ENCODE results near the gene WRNIP1. TPM values are rescaled to one million over a fixed set of nuclear protein-coding genes. Genes with fewer than 3 reads are reported as not detected.

WRNIP1 gene
- total RNA-seq, 2 donors from 2014 or later = 34.0 to 45.3 TPM

DNA sequence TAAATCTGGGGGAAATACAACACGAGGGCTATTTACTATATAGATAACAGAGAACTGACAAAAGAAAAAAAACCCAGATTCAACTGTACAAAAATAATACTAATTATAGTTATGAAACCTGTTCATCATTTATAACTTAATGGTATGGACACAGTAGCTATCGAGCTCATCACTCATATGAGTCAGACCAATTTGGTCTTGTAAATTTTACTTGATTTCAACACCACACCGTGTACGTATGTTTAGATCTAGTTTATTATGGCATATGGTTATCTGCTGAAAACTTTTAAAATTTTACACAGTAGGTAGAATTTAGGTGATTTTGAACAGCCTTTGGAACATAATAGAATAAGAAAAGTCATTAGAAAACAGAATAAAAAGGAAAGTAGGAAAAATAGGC, 19.9 kb upstream of the WRNIP1 start:
- peaks cover 3% of the 10 kb centered on the region for H3K36me3 Mint-ChIP-seq (ENCODE audit: low read depth)

DNA sequence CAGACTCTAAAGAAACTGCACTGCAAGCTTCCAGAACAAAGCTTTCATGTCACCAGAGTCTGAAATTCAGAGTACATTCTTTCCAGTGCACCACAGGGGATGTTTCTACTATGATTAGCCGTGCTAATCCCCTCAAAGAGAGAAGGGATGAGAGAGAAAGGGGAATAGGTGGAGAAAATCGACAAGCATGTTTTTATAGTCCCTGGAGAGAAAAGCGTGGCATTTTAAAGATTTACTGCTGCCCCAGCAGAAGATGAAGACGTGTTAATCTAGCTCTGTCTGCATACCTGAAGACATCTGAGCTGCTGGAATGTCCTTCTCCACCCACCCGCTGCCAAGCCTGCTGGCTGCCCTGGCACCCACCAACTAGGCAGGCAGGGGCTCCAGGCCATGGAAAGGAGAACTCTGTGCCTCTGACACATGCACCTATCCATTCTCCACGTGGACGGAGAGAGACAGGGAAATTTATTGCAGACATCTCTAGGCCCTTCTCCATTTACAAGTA, 18.6 kb upstream of the WRNIP1 start:
- DNase-seq (no peak), ATAC-seq (no peak)
- no peaks in the 10 kb centered on the region for H3K9me3 ChIP-seq (ENCODE audit: control insufficient read depth, low read length, poor library complexity, severe bottlenecking)
- Mint-ChIP-seq H3K36me3 (ENCODE audit: low read depth) (peaks cover 3% of the 10 kb centered on the region), H3K27ac (no peak overlapping the region), H3K27me3 (peaks cover 17% of the 10 kb centered on the region), H3K4me1 (peaks cover 3% of the 10 kb centered on the region), H3K4me3 (no peak overlapping the region)

More for the DNA sequence above, 19.9 kb upstream of the WRNIP1 start:
- no peak for ATAC-seq
- Mint-ChIP-seq H3K4me1 (peaks cover 3% of the 10 kb centered on the region), H3K4me3 (no peak overlapping the region), H3K27ac (no peak overlapping the region), H3K27me3 (peaks cover 14% of the 10 kb centered on the region)
- H3K9me3 ChIP-seq (ENCODE audit: control insufficient read depth, low read length, poor library complexity, severe bottlenecking) = no peaks in the 10 kb centered on the region
- DNase-seq = no peak

DNA sequence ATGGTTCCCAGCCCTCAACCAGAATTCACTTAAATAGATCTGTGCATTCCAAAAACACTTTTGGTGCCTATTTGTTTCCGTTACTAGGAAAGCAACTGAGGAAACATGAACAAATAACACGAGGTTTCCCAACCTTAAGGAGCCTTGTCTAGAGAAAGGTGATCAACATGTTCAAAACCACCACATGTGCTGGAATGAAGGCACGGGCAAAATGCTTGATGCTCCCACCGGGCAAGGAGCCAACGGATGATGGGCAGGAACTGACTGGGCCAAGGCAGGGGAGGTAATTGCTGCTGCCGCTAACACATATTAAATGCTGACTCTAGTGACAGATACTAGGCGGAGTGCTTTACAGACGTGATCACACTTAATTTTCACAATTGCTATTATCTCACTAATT, 17.0 kb upstream of the WRNIP1 start:
- peaks cover 3% of the 10 kb centered on the region for H3K36me3 Mint-ChIP-seq (ENCODE audit: low read depth)
- H3K27me3 Mint-ChIP-seq = peaks cover 24% of the 10 kb centered on the region
- H3K4me3 Mint-ChIP-seq = no peak overlapping the region
- H3K9me3 ChIP-seq (ENCODE audit: control insufficient read depth, low read length, poor library complexity, severe bottlenecking) = no peaks in the 10 kb centered on the region
- no peak overlapping the region for H3K27ac Mint-ChIP-seq
- DNase-seq (no peak), ATAC-seq (no peak)
- peaks cover 5% of the 10 kb centered on the region for H3K4me1 Mint-ChIP-seq

DNA sequence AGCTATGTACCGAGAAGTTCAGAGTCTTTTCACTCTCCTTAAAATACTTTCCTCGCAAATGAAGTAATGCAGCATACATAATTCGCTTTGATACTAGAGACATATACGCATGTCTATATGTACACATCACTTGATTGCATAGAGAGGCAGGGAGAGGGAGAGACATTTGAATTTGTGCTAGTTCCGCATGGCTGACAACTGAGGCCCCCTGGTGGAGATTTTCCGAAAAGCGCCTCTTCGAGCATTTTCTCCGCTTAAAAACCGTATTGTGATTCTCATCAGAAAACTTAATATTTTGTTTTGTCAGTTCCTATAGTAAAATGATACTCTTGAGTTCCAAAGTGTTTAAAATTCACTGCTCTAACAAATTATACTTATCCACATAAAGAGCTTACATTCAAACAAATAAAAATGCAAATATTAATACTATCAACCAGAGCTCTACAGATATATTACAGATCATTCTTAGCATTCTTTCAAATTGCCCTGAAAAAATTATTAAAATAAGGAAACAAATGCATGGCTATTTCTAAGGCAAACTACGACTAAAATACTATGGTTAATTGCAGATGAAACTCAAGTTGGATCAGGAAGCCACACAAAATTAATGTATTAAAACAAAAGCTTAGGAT, 15.1 kb upstream of the WRNIP1 start:
- H3K9me3 ChIP-seq (ENCODE audit: control insufficient read depth, low read length, poor library complexity, severe bottlenecking) = no peaks in the 10 kb centered on the region
- DNase-seq (peak; percentile 40 to 64 (median 41)), ATAC-seq (peak; percentile 74)
- peaks cover 38% of the 10 kb centered on the region for H3K27me3 Mint-ChIP-seq
- no peak overlapping the region for H3K27ac Mint-ChIP-seq
- H3K4me3 Mint-ChIP-seq = no peak overlapping the region
- no peaks in the 10 kb centered on the region for H3K36me3 Mint-ChIP-seq (ENCODE audit: low read depth)
- H3K4me1 Mint-ChIP-seq = peaks cover 5% of the 10 kb centered on the region

DNA sequence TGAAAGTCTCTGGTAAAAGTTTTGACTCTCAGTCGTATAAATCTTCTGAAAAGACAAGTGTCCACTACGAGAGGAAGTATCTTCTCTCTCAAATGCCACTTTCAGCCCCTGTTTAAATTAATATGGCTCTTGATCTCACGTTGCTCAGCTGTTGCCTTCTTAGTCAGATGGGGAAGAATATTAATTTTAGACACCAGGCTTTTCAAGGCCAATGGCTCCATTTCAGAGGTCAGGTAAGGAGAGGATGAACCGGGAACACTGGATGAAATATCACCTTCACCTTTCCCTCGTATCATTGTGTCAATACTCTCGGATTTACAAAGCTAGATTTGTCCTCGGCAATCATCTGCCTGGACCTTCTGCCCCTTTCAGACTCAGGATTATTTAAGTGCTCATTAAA, 14.4 kb upstream of the WRNIP1 start, which contains the start of gene MYLK4:
TSS of gene MYLK4 (minus strand) at position 91 of the 400 bp plus-strand sequence. CDS start 1,628 bp downstream, outside the sequence.
- no peak within 1 kb of the TSS for H3K27ac Mint-ChIP-seq
- DNase-seq (no peak), ATAC-seq (no peak)
- no peaks in the 10 kb centered on the region for H3K9me3 ChIP-seq (ENCODE audit: control insufficient read depth, low read length, poor library complexity, severe bottlenecking)
- H3K4me1 Mint-ChIP-seq = peaks cover 5% of the 10 kb centered on the region
- H3K27me3 Mint-ChIP-seq = peaks cover 45% of the 10 kb centered on the region
- H3K4me3 Mint-ChIP-seq = no peak within 1 kb of the TSS
- no peaks in the 10 kb centered on the region for H3K36me3 Mint-ChIP-seq (ENCODE audit: low read depth)

DNA sequence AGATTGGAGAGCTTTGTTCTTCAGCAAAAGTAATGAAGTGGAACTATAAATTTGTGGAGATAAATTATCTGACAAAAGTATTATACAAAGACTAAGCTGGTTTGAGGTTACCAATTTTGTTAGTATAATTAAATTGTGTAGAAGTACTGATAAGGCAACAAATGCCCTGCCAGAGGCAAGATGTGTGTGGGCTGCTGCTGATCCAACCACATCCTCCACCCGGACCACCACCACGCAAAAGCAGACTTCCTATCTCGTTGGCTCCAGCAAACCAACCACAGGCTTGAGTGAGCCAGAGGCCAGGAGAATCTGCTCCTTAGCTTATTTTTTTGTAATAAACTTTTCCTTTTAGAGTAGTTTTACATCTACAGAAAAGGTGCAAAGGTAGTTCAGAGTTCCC, 13.3 kb upstream of the WRNIP1 start:
- DNase-seq = no peak

DNA sequence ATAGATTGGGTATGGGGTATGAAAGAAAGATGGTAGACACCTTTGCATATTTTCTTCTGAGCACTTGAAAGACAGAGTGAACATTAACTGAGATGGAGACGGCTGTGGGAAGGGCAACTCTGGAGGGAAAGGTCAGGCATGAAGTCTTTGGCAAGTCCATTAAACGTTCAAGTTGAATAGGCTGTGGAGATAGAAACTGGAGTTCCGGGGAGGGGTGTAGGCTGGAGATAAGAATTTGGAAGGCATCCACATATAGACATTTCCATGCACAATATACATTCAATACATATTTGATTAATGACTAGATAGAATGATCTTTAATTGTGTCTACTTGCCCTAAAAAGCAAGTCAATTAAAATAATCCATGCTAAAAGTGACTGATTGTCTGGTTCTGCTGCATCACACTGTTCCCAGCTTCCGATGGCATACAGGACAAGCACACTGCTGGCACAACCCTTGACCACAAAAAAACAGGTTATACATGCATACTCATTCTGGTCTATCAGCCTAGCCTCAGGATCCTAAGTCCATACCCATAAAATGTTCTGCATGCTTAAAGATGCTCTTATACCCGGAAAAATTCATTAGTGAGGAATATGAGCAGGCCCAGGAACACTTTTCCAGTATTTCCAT, 12.6 kb upstream of the WRNIP1 start:
- H3K36me3 Mint-ChIP-seq (ENCODE audit: low read depth) = no peaks in the 10 kb centered on the region
- no peak overlapping the region for H3K4me3 Mint-ChIP-seq
- no peak overlapping the region for H3K27ac Mint-ChIP-seq
- H3K4me1 Mint-ChIP-seq = peaks cover 5% of the 10 kb centered on the region
- peaks cover 52% of the 10 kb centered on the region for H3K27me3 Mint-ChIP-seq
- no peaks in the 10 kb centered on the region for H3K9me3 ChIP-seq (ENCODE audit: control insufficient read depth, low read length, poor library complexity, severe bottlenecking)
- DNase-seq (no peak), ATAC-seq (no peak)

More for the DNA sequence above, 13.3 kb upstream of the WRNIP1 start:
- H3K36me3 Mint-ChIP-seq (ENCODE audit: low read depth) = no peaks in the 10 kb centered on the region
- H3K27ac Mint-ChIP-seq = no peak overlapping the region
- H3K4me1 Mint-ChIP-seq = peaks cover 5% of the 10 kb centered on the region
- no peaks in the 10 kb centered on the region for H3K9me3 ChIP-seq (ENCODE audit: control insufficient read depth, low read length, poor library complexity, severe bottlenecking)
- no peak overlapping the region for H3K4me3 Mint-ChIP-seq
- peaks cover 52% of the 10 kb centered on the region for H3K27me3 Mint-ChIP-seq
- no peak for ATAC-seq

DNA sequence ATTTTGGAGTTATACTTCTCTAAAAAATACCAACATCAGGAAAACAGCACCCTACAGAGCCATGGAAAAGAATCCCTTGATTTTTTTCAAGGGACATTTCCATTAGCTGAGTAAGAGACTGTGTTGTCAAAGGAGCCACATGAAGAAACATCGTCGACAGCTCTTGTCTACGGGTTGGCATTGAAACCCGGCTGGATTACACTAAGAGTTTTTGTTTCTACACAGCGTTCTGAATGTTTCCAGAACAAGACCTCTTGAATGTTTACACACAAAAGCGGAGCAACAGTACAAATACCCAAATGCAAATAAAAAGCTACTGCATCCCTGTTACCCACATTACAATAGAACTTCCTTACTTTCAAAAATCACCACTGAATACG, 12.1 kb upstream of the WRNIP1 start:
- no peaks in the 10 kb centered on the region for H3K9me3 ChIP-seq (ENCODE audit: control insufficient read depth, low read length, poor library complexity, severe bottlenecking)
- Mint-ChIP-seq H3K27ac (no peak overlapping the region), H3K27me3 (peaks cover 52% of the 10 kb centered on the region), H3K36me3 (ENCODE audit: low read depth) (no peaks in the 10 kb centered on the region), H3K4me1 (peaks cover 5% of the 10 kb centered on the region), H3K4me3 (no peak overlapping the region)
- DNase-seq (no peak), ATAC-seq (no peak)

DNA sequence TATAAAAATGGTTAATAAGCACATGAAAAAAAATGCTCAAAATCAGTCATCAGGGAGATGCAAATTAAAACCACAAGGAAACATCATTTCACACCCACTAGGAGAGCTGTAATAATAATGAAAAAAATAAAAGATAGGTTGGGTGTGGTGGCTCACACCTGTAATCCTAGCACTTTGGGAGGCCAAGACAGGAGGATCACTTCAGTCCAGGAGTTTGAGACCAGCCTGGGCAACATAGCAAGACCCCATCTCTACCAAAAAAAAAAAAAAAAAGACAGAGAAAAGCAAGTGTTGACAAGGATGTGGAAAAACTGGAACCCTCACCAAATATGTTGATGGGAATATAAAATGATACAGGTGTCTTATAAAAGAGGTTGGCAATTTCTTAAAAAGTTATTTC, 11.4 kb upstream of the WRNIP1 start:
- H3K27me3 Mint-ChIP-seq = peaks cover 52% of the 10 kb centered on the region
- no peak overlapping the region for H3K27ac Mint-ChIP-seq

DNA sequence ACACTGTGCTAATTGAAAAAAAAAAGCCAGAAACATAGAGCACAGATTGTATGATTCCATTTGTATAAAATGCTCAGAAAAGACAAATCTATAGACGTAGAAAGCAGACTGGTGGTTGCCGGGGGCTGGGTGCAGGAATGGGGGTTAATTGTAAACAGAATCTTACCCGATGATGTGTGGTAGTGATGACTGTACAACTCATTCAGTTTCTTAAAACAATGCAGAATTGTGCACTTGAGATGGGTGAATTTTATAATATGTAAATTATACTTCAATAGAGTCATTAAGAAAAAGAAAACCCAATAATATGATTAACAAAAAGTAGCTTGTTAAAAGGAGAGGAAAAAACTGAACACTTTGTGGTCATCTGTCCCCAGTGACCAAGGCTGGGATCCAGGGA, 10.8 kb upstream of the WRNIP1 start:
- Mint-ChIP-seq H3K27ac (no peak overlapping the region), H3K4me3 (no peak overlapping the region), H3K36me3 (ENCODE audit: low read depth) (no peaks in the 10 kb centered on the region), H3K4me1 (peaks cover 5% of the 10 kb centered on the region), H3K27me3 (peaks cover 52% of the 10 kb centered on the region)
- no peak for DNase-seq
- H3K9me3 ChIP-seq (ENCODE audit: control insufficient read depth, low read length, poor library complexity, severe bottlenecking) = no peaks in the 10 kb centered on the region
- ATAC-seq = no peak

More for the DNA sequence above, 11.4 kb upstream of the WRNIP1 start:
- Mint-ChIP-seq H3K4me1 (peaks cover 5% of the 10 kb centered on the region), H3K36me3 (ENCODE audit: low read depth) (no peaks in the 10 kb centered on the region), H3K4me3 (no peak overlapping the region)
- no peak for ATAC-seq
- no peaks in the 10 kb centered on the region for H3K9me3 ChIP-seq (ENCODE audit: control insufficient read depth, low read length, poor library complexity, severe bottlenecking)
- DNase-seq = no peak

DNA sequence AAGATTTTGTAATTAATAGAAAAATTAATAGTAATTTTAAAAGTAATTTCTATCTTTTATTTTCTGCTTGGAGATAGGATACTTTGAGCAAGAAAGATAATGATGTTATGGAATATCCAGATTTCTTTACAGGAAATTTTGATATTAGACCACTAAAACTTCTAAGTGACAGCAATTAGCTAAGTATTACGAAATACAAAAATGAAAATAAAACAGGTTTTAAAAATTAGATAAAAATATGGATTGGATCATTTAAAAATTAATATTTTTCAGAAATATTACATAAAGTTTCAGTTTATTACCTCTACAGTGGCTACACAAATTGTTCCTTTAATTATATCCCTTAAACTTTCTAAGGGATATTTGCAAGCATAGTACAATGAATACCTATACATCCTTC, 10.3 kb upstream of the WRNIP1 start:
- H3K4me3 Mint-ChIP-seq = no peak overlapping the region
- peaks cover 3% of the 10 kb centered on the region for H3K4me1 Mint-ChIP-seq
- DNase-seq (no peak), ATAC-seq (no peak)
- no peaks in the 10 kb centered on the region for H3K36me3 Mint-ChIP-seq (ENCODE audit: low read depth)
- no peak overlapping the region for H3K27ac Mint-ChIP-seq
- H3K9me3 ChIP-seq (ENCODE audit: control insufficient read depth, low read length, poor library complexity, severe bottlenecking) = no peaks in the 10 kb centered on the region
- peaks cover 52% of the 10 kb centered on the region for H3K27me3 Mint-ChIP-seq

DNA sequence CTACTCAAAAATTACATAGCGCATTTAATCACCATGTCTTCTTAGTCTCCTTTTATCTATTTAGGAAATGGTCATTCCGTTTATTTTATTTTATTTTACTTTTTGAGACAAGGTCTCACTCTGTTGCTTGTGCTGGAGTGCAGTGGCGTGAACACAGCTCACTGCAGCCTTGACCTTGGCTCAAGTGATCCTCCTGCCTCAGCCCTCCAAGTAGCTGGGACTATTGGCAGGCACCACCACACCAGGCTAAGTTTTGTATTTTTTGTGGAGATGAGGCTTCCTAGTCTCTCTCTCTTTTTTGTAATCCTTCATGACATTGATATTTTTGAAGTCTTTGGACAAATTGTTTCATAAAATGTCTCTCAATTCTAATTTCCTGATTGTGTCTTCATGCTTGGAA, 9.7 kb upstream of the WRNIP1 start:
- peaks cover 46% of the 10 kb centered on the region for H3K27me3 Mint-ChIP-seq

DNA sequence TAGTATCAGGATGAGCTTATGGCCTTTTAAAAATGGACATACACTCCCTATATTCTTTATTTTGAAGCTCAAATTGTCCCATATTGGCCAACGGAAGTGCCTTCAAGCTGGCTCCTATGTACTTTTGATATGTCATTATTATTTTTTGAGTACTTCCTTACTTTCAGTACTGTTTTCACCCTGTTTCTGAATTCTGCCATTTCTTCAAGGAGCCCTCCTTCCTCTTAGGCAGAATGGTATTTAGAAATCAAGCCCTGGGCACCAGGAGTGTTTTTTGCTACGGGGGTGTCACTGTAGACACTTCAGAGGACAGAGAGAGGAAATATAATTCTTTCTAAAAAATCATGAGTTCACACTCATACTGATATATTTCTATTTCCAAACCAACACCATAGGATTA, 9.0 kb upstream of the WRNIP1 start:
- ATAC-seq = no peak
- H3K27ac Mint-ChIP-seq = no peak overlapping the region
- H3K27me3 Mint-ChIP-seq = peaks cover 40% of the 10 kb centered on the region
- no peak overlapping the region for H3K4me3 Mint-ChIP-seq
- DNase-seq = no peak
- H3K9me3 ChIP-seq (ENCODE audit: control insufficient read depth, low read length, poor library complexity, severe bottlenecking) = no peaks in the 10 kb centered on the region
- H3K36me3 Mint-ChIP-seq (ENCODE audit: low read depth) = no peaks in the 10 kb centered on the region
- H3K4me1 Mint-ChIP-seq = peaks cover 8% of the 10 kb centered on the region

More for the DNA sequence above, 9.7 kb upstream of the WRNIP1 start:
- ATAC-seq = no peak
- no peaks in the 10 kb centered on the region for H3K36me3 Mint-ChIP-seq (ENCODE audit: low read depth)
- DNase-seq = no peak
- no peaks in the 10 kb centered on the region for H3K9me3 ChIP-seq (ENCODE audit: control insufficient read depth, low read length, poor library complexity, severe bottlenecking)
- H3K4me1 Mint-ChIP-seq = peaks cover 3% of the 10 kb centered on the region
- no peak overlapping the region for H3K4me3 Mint-ChIP-seq
- no peak overlapping the region for H3K27ac Mint-ChIP-seq
